HG03066 (cell line): ENCODE results near the gene DGKB.

Experiments used
- ATAC-seq: cut with Tn5 transposase; IDR thresholded peaks from one replicate; pipeline ENCODE4 v1.9.1; 2021; ENCODE audit warnings: low read depth; ENCODE audit not compliant: unreplicated experiment

DGKB gene

DNA sequence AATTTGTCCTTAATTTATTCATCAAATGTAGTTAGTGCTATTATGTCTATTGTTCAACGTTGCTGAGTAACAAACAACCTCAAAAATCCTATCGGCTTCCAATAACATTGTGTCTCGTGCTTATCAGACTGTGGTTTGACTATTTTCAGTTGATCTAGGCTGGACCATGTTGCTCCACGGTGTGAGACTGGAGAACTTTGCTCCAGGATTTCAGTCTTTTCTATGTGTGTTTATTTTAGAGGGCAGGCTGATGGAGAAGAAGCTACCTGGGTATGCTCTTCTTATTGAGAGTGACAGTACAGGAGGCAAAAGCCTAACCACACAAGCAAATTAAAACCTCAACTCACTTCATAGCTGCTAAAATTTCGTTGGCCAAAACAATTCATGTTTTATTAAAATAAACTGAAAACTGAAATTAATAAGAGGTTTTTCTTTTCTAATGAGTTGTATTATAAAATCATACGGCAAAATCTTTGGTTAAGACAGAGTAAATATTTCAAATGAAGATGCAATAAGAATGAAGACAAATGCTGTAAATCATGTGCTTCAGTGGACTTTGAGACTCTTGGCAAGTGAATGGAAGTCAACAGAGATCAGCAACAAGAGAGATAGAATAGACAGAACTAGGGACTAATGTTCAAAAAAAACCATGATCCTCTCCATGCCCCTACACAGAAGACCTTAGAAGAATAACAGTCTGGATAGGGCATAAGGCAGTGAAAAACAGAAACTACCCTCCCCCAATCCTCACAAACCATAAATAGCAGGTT lies 495.1 kb downstream of the DGKB start:
- ATAC-seq: no peak

DNA sequence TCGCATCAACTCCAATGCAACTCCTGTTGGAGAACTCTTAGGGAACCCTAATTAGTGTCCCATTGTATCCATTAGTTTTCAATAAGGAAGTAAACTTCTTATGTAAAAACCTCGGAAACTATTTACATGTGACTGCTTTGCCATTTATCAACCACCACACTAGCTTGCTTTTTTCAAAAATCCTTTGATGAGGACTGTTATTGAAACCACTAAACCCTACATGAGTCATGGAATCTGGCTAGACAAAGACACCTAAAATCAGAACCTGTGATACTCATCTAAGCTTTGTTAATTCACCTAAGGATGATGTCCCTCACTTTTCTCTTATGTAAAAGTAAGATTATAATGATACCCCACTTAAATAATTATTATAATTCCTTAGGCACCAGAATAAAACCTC lies 499.0 kb downstream of the DGKB start:
- no peak for ATAC-seq

- ATAC-seq: no peak
Observed at GRCh38 chr7:14400271-14400670, 502.3 kb downstream of the DGKB start.

DNA sequence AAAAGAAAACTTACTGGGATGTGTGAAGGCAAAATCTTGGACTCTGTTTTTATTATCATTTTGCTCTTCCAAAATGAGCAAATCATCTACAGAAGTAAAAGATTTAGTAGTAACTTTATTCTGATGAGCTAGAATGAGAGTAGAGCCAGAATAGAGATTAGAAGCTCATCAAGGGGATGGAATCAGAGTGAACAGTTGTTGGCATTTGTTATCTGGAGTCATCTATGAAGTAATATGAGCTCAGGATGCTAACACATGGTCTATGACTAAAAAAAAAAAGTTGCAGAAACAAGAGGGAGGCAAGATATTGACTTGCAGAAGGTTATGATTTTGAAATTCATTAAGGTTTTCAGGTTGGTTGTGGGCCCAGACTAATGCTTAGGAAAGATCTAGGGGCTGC lies 504.0 kb downstream of the DGKB start:
- no peak for ATAC-seq

GRCh38 chr7:14395860-14396259 lies 506.7 kb downstream of the DGKB start:
- ATAC-seq: no peak

GRCh38 chr7:14394786-14395185 lies 507.8 kb downstream of the DGKB start:
- ATAC-seq: no peak

DNA sequence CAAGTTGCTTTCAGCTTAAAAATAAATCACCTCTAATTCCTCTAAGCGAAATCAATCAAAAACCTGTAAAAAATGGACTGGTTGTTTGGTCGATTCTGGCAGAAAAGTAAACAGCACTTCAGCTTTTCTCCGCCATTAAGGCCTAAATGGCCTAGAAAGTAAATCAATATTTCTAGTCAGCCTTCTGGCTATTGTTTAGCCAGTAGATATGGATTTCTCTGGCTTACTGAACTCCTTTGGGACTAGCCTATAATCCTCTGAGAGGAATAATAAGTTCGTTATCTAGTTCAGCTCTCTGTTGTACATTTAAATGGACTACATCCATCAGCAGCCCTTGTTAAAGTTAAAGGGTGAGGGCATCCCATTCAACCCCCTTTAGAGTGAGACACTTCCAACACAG lies 513.0 kb downstream of the DGKB start:
- no peak for ATAC-seq

DNA sequence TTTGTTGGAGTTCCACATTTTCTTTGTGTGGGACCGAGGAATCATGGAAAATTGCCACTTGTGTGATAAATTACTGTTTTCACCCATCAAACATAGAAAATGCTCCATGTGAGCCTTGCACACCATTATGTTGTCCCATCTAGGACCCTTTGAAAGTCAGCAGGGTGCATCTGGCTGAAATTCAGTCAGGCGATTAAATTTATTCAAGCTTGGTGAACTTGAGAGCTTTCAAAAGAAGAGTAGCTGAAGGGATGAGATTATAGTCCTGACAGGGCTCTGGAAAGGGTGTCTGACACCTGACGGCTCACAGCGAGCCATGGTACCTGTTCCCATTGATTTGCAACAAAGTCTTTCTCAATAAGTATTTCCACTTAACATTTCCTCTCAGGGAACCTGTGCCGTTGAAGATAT lies 513.4 kb downstream of the DGKB start:
- no peak for ATAC-seq

GRCh38 chr7:14385074-14385473 lies 517.5 kb downstream of the DGKB start:
- ATAC-seq: no peak

DNA sequence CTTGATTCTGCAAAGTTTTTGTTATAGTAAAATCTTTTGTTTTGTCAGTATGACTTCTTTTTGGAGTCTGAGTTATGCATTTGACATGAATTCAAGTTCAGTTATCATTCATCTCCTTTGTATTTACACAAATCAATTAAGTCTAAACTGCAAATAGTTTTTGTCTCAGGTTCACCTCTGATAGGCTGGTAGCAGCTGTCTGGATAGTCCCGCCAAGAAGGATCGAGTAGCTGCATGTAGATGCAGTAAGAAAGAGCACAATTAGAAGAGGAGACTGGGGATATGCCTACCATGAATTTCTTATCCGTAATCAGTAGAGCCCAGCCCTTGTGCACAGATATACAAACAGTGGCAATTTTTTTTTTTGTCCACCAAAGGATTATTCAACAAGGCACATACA lies 520.6 kb downstream of the DGKB start:
- ATAC-seq: no peak

GRCh38 chr7:14381306-14381705 lies 521.2 kb downstream of the DGKB start:
- no peak for ATAC-seq

- ATAC-seq: no peak
Observed at GRCh38 chr7:14380881-14381280, 521.7 kb downstream of the DGKB start.

DNA sequence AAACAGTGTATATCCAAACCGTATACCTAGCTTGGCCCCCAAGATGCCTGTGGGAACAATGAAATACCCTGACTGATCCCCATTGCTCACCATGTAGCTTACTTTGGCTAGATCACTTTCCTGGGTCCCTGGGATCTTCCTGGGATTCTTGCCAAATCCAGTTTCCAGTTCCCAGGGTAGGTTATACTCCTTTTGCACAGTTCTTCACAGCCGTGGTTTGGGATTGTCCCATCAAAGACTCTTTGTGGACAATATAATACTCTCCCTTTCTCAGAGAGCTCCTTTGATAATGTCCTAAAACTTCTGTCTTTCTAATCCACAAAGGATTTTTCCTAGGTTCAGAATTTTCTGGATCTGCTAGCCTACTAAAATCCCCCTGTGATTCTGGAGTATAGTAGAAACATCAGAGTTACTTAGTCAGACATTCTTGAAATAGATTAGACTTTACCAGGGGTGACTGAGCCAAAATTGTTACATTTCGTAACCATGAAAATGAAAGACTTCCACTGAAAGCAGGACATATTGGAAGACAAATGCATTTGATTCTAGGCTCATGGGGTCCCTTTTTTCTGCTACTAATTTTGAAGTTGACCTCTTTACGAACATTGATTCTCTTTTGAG lies 524.8 kb downstream of the DGKB start:
- ATAC-seq: no peak

GRCh38 chr7:14376711-14377110 lies 525.8 kb downstream of the DGKB start:
- ATAC-seq: no peak

DNA sequence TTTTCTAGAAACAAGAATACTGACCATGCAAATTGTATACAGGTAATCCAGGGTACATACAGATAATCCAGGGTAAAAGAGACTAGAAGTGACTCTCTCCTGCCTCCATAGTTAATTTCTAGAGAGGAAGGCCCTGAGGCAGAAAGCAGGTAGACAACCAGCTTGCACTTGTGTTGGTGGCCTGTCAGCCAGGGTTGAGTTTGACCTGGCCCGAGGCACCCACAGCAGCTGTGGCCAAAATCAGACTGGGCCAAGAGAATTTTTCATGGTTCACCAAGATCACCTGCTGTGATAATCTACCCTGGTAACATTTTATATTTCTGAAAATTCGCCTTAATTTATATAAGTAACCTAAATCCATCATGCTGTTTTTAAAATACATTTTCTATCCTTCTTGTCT lies 526.6 kb downstream of the DGKB start:
- no peak for ATAC-seq

- ATAC-seq: no peak
Observed at GRCh38 chr7:14374336-14374735, 528.2 kb downstream of the DGKB start.

GRCh38 chr7:14368285-14368684 lies 534.3 kb downstream of the DGKB start:
- no peak for ATAC-seq

DNA sequence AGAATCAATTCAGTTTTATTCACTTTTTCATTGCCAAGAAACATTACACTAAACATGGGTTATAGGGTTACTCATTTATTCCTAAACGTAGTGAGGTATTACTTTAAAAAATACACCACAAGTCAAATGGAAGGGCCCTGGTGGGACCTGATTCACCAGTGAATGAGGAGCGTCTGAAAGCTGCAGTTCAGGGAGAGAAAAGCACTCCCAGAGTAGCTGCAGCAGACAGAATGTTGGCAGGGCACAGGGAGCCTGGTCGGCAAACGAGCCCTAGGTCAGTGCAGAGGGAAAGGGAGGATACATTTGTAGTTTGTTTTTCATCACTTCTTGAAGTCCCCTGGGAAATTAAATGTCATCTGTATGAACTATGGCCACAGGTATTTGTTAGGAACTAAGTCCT lies 551.4 kb downstream of the DGKB start:
- ATAC-seq: no peak

GRCh38 chr7:14341200-14341775 lies 561.3 kb downstream of the DGKB start:
- ATAC-seq: no peak

- no peak for ATAC-seq
Observed at GRCh38 chr7:14340393-14341074, 562.0 kb downstream of the DGKB start.

- ATAC-seq: no peak
Observed at GRCh38 chr7:14339861-14340260, 562.7 kb downstream of the DGKB start.
